HG03571 (cell line): ENCODE measurements around the gene UTS2R.
"Not testable (repeated sequence)": the region's sequence is repeated elsewhere in the genome, so short reads cannot be mapped to it uniquely, and the experiment has no call there.

ENCODE experiments used
- ATAC-seq: cut with Tn5 transposase; IDR thresholded peaks from one replicate; pipeline ENCODE4 v1.9.1; 2021; ENCODE audit not compliant: unreplicated experiment

The UTS2R gene

GRCh38 chr17:82353484-82353883, 18.1 kb upstream of the UTS2R start:
- no peak for ATAC-seq

- no peak for ATAC-seq
These were observed 16.7 kb upstream of the UTS2R start for GRCh38 chr17:82354804-82355308.

DNA sequence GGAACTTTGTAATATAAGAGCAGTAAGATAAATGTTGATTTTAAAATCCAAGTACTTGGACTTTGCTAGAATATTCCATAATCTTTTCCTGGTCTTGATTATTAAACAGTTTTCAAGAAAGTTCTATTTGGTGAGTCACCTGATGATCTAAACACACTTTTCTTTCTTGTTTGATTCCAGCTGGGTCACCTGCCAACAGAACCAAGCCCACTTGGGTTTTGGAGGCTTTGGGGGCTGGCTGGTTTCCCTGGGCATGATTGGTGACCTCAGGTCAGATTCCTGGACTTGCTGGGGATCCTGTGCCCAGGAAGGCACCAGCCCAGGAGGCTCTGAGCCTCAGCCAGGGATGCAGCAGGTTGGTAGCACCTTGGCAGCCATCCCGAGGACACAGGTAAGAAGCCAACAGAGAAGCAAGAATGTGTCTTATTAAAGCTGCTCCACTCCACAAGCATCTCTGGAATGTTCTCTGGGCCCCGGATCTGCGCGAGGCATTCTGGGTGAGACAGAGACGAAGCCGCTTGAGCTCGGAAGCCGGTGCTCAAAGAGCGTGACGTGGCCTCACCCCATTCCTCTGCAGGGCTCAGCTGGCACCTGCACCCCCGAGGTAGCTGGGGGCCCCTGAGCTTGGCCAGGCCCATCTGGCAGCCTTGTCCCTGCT, 15.7 kb upstream of the UTS2R start:
- no peak for ATAC-seq

- no peak for ATAC-seq
These were observed 14.7 kb upstream of the UTS2R start for GRCh38 chr17:82356845-82357355.

GRCh38 chr17:82357394-82357793, 14.2 kb upstream of the UTS2R start:
- ATAC-seq, result no peak

DNA sequence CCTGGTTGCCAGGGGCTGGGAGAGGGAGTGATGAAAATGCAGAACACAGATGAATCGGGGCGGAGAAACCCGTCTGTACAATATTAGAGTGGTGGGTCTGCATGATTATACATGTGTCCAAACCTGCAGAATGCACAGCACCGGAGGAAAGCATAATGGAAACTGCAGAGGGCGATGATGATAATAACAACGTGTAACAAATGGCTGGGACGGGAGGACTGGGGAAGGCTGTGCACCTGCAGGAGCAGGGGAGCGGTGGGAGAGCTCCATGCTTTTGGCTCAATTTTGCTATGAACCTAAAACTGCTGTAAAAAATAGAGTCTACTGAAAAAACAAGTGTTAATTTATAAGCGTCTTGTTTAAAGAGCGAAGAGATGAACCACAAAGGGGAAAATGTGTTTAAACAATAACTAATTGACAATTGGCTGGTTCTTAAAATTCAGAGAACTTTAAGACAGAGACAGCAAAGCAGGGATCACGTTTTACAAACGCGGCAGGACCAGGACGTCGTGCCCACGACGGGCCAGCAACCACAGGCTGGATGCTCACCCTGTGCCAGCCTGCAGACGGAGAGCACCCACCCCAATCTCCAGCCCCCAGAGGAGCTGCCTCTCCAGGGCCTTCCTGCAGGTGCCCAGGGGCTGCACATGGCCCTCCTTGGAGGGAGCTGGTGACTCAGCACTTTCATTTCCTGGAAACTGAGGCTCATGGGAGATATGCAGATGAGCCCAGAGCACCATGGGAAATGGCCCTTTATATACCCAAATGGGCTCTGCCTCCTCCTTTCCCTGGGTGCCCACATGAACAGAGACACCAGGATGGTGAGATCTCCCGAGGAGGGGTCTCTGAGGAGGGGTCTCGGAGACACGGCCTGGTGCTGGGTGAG, 12.9 kb upstream of the UTS2R start, which contains the start of gene TEX19:
Gene TEX19, plus strand, starts transcription at position 783 of the 886 bp plus-strand sequence. CDS start 2,904 bp downstream, outside the sequence.
- no peak for ATAC-seq

GRCh38 chr17:82359451-82360074, 12.0 kb upstream of the UTS2R start:
- not testable (repeated sequence) for ATAC-seq

- ATAC-seq, result no peak
These were observed 9.5 kb upstream of the UTS2R start for GRCh38 chr17:82361885-82362633.

DNA sequence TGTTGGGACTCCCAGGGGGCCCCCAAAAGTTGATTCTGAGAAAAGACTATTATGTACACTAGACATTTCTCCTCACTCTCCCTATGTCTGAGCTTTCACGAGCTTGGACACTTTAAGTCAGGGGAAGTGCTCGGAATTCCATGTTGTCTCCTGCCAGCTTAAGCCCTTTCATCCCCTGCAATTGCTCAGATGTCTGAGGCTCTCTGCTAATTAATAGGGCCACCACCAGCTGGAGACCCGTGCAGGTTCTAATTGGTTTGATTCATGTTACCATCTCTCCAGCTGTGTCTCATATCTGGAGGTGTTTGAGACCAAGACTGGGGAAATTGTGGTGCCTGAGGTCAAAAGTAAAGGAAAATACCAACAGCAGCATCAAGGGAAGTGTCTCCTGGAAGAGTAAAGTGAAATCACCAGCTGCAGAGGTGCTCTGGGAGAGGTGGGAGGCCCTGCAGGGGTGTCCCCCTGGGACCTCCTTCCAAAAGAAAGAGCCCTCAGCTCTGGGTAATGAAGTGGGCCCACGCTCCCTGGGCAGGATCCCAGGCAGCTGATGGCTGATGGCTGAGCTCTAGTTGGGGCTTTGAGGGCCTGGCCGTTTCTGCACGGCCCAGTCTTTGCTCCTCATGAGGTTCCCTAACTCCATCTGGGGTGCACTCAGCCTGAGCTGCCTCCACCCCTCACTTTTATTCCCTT, 5.8 kb upstream of the UTS2R start:
- no peak for ATAC-seq

DNA sequence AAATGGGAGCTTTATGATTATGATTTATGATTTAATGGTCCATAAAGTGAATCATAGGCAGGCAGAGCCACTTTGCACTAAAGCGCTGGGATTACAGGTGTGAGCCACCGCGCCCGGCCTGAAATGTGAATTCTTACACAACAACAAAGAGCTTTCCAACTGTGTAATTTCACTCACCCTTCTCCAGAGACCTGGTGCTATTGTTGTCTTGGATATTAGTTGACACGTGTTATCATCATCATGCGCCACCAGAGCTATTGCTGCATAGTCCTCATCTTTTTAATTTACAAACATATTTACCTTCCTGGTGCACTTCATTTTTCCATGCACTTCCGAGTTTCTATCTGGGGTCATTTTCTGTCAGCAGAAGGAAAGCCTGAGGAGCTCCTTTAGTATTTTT, 4.8 kb upstream of the UTS2R start:
- no peak for ATAC-seq

- no peak for ATAC-seq
These were observed 3.6 kb upstream of the UTS2R start for GRCh38 chr17:82367724-82368524.

DNA sequence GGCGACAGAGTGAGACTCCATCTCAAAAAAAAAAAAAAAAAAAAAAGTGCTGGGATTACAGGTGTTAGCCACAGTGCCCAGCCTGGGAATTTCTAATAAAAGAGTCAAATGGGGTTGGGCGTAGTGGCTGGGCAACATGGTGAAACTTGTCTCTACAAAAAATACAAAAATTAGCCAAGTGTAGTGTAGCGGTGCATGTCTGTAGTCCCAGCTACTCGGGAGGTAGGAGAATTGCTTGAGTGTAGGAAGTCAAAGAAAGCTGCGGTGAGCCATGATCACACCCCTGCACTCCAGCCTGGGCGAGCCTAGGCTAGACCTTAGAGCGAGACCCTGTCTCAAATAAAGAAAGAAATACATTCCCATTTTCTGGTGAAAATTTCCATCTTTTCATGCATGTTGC, 2.4 kb upstream of the UTS2R start:
- no peak for ATAC-seq

GRCh38 chr17:82370471-82371332, 863 bp upstream of the UTS2R start:
- ATAC-seq, result no peak

DNA sequence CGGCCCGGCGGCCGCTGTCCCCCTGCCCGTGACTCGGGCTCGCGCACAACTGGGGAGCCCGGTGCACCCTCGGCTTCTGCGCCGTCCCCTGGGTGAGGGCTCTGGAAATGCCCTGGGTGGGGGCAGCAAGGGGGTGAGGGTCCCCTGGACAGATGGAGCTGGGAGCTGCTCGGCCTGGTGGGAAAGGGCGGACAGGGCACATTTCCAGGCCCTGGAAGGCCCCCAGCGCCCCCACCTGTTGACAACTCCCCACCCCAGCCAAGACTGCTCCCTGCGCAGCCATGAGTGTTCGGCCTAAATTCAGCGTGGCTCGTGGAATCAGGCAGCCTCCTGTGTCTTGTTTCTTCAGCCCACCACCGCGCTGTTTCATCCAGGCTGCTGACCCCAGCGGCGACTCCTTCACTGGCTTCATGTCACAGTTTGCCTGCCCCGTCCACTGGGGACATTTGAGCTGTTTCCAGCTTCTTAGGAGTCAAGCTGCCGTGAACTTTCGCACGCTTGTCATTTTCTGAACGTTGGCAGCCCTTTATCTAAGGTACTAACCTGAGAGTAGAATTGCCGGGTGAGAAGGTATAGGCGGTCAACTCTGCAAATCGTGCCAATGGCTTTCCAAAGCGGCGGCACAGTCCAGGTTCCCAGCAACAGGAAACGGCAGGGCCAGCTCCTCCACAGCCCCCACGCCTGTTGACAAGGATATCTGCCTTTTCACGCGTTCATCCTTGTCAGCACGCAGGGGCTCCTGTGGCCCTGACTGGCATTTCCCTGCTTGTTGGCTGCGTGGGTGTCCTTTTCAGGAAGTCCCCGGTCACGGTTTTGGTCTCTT, 895 bp downstream of the UTS2R start:
- no peak for ATAC-seq

GRCh38 chr17:82373072-82373452, 1.5 kb downstream of the UTS2R start:
- not testable (repeated sequence) for ATAC-seq

- no peak for ATAC-seq
These were observed 2.4 kb downstream of the UTS2R start for GRCh38 chr17:82373731-82374625.
